ENCODE data around the gene KCNJ5.
A peak's percentile ranks its signal among the peaks of the same experiment; 100 is the strongest.

KCNJ5 gene

GRCh38 chr11:128904656-128905344 is 13.6 kb downstream of the KCNJ5 start:
- peak overlapping the region; percentile 42 to 71 (median 71) for H3K4me3 Mint-ChIP-seq
- TF ChIP-seq, protein P1, sequence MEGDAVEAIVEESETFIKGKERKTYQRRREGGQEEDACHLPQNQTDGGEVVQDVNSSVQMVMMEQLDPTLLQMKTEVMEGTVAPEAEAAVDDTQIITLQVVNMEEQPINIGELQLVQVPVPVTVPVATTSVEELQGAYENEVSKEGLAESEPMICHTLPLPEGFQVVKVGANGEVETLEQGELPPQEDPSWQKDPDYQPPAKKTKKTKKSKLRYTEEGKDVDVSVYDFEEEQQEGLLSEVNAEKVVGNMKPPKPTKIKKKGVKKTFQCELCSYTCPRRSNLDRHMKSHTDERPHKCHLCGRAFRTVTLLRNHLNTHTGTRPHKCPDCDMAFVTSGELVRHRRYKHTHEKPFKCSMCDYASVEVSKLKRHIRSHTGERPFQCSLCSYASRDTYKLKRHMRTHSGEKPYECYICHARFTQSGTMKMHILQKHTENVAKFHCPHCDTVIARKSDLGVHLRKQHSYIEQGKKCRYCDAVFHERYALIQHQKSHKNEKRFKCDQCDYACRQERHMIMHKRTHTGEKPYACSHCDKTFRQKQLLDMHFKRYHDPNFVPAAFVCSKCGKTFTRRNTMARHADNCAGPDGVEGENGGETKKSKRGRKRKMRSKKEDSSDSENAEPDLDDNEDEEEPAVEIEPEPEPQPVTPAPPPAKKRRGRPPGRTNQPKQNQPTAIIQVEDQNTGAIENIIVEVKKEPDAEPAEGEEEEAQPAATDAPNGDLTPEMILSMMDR (IDR thresholded peaks at IDR 0.05; ENCODE audit: unreplicated experiment in 3 of 3), result no peak
- H3K27ac Mint-ChIP-seq, result peak overlapping the region in 1 of 3 experiments; percentile 38

DNA sequence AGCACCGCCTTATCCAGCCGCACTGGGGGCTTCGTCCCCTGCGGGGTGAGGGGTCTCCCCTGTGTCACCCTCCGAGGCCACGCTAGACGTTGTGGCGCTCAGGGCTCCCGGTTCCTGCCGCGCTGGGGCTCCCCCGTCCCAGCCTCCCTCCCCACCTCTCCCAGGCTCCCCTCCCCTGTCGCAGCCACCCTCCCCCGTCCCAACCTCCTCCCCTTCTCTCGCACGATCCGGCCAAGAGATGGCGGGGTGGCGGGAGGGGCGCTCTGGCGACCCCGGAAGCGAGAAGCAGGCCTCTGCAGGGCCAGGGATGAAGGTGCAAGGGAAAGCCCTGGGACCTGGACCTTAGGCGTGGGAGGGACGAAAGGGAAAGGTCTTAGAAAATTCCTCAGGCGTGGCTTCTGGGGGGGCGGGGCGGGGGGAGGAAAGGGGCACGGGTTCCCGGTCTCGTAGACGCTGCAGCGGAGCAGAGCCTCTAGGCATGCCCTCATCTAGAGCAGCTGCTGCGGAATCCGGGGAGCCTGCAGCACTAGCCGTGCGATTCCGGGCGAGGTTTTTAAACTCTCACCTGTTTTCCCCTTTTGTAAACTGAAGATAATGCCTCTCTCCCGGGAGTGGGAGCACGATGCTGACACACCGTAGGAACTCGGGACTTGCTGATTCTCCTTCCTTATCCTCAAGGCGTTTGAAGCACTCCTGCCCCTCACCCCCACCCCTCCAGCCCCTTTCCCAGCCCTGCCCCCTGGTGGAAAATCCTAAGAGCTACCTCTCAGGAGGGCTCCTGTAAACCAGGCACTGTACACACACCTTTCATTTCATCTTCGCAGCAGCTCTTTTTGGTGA is 14.4 kb downstream of the KCNJ5 start:
- TF ChIP-seq, protein P1 (IDR thresholded peaks at IDR 0.05; ENCODE audit: unreplicated experiment in 3 of 3), result peak; percentile 26 to 42 (median 41)
- Mint-ChIP-seq H3K36me3 (ENCODE audit: low read depth) (no peaks in the 10 kb centered on the region), H3K4me1 (peaks cover 32% of the 10 kb centered on the region), H3K4me3 (peak overlapping the region; percentile 75 to 81 (median 80)), H3K9me3 (no peaks in the 10 kb centered on the region), H3K27ac (no peak overlapping the region), H3K27me3 (ENCODE audit: low read depth) (peaks cover 75% of the 10 kb centered on the region)

More at GRCh38 chr11:128904656-128905344, 13.6 kb downstream of the KCNJ5 start:
- Mint-ChIP-seq H3K4me1 (peaks cover 32% of the 10 kb centered on the region), H3K9me3 (no peaks in the 10 kb centered on the region), H3K27me3 (ENCODE audit: low read depth) (peaks cover 82% of the 10 kb centered on the region), H3K36me3 (ENCODE audit: low read depth) (no peaks in the 10 kb centered on the region)

GRCh38 chr11:128906185-128907050 is 15.3 kb downstream of the KCNJ5 start:
- Mint-ChIP-seq H3K4me1 (peaks cover 32% of the 10 kb centered on the region), H3K9me3 (no peaks in the 10 kb centered on the region), H3K27me3 (ENCODE audit: low read depth) (peaks cover 70% of the 10 kb centered on the region), H3K36me3 (ENCODE audit: low read depth) (no peaks in the 10 kb centered on the region), H3K27ac (no peak overlapping the region), H3K4me3 (peak overlapping the region; percentile 75 to 81 (median 80))
- TF ChIP-seq, protein P1 (IDR thresholded peaks at IDR 0.05; ENCODE audit: unreplicated experiment in 3 of 3), result peak in 1 of 3 experiments; percentile 21

DNA sequence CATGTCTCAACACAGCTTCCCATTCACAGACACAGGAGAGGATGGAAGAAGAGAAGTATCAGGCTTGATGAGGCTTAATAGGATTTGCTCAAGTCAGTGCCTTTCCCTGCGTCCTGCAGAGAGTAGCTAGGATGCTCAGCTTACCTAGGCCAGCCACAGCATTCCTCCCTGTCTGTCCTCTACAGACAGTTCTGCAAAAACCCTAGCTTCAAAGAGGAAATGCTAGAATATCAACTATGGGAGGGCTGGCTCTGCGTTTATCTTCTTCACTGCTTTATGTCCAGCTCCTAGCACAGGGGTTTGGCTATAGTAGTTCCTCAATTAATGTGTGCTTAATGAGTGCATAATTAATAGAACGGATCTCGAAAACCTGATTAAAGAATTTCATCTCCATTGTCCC is 16.4 kb downstream of the KCNJ5 start:
- peaks cover 24% of the 10 kb centered on the region for H3K4me1 Mint-ChIP-seq
- no peaks in the 10 kb centered on the region for H3K36me3 Mint-ChIP-seq (ENCODE audit: low read depth)
- H3K9me3 Mint-ChIP-seq, result no peaks in the 10 kb centered on the region
- peak overlapping the region in 1 of 3 experiments; percentile 44 for H3K4me3 Mint-ChIP-seq
- TF ChIP-seq, protein P1 (IDR thresholded peaks at IDR 0.05; ENCODE audit: unreplicated experiment in 3 of 3), result no peak
- no peak overlapping the region for H3K27ac Mint-ChIP-seq
- H3K27me3 Mint-ChIP-seq (ENCODE audit: low read depth), result peaks cover 59% of the 10 kb centered on the region

- TF ChIP-seq, protein P1 (IDR thresholded peaks at IDR 0.05; ENCODE audit: unreplicated experiment in 3 of 3), result no peak
- Mint-ChIP-seq H3K4me1 (peaks cover 18% of the 10 kb centered on the region), H3K27me3 (ENCODE audit: low read depth) (peaks cover 50% of the 10 kb centered on the region), H3K36me3 (ENCODE audit: low read depth) (no peaks in the 10 kb centered on the region), H3K27ac (no peak overlapping the region), H3K9me3 (no peaks in the 10 kb centered on the region), H3K4me3 (no peak overlapping the region)
Measured at GRCh38 chr11:128908391-128909246, 17.5 kb downstream of the KCNJ5 start.
